Endothelial cell (in vitro differentiated cells): ENCODE data around the gene ANKDD1B. TPM values are rescaled to one million over a fixed set of nuclear protein-coding genes. Genes with fewer than 3 reads are reported as not detected.

Experiments used
- DNase-seq: peaks from one replicate; pipeline ENCODE4 v3.0.0; 2021; ENCODE audit warnings: low spot score
- H3K27ac Mint-ChIP-seq: one replicate; pipeline ENCODE4 v1.8.0; 2021; ENCODE audit warnings: mixed read lengths, inconsistent platforms; ENCODE audit not compliant: unreplicated experiment
- H3K27me3 Mint-ChIP-seq: one replicate; pipeline ENCODE4 v1.8.0; 2021; ENCODE audit warnings: mild to moderate bottlenecking, moderate library complexity, mixed read lengths, inconsistent platforms; ENCODE audit not compliant: unreplicated experiment
- H3K36me3 Mint-ChIP-seq: one replicate; pipeline ENCODE4 v1.8.0; 2021; ENCODE audit warnings: mild to moderate bottlenecking, low read depth, mixed read lengths, inconsistent platforms; ENCODE audit not compliant: unreplicated experiment
- H3K4me1 Mint-ChIP-seq: one replicate; pipeline ENCODE4 v1.8.0; 2021; ENCODE audit warnings: mild to moderate bottlenecking, mixed read lengths, inconsistent platforms; ENCODE audit not compliant: unreplicated experiment
- H3K4me3 Mint-ChIP-seq: one replicate; pipeline ENCODE4 v1.8.0; 2021; ENCODE audit warnings: mild to moderate bottlenecking, mixed read lengths, inconsistent platforms; ENCODE audit not compliant: unreplicated experiment
- H3K9me3 Mint-ChIP-seq: one replicate; pipeline ENCODE4 v1.8.0; 2021; ENCODE audit warnings: mixed read lengths, inconsistent platforms; ENCODE audit not compliant: unreplicated experiment
- total RNA-seq: library from RNA; stranded (reverse); fragmentation: NEBNext Ultra II Directional; extraction: Animal tissue kit (Norgen Biotek cat#: 25700); gene quantifications from one replicate; pipeline ENCODE4 v1.2.1, GENCODE V29; 2021; ENCODE audit not compliant: unreplicated experiment
- TF ChIP-seq, protein P1 (sequence below): fragments of 200-600 bp; sonication (generic); IDR thresholded peaks from one replicate; pipeline ENCODE4 v1.5.0; 2021; ENCODE audit warnings: antibody characterized with exemption; ENCODE audit not compliant: unreplicated experiment

Gene ANKDD1B
- total RNA-seq, 1 donor from 2014 or later = 0.31 TPM

- TF ChIP-seq, protein P1, sequence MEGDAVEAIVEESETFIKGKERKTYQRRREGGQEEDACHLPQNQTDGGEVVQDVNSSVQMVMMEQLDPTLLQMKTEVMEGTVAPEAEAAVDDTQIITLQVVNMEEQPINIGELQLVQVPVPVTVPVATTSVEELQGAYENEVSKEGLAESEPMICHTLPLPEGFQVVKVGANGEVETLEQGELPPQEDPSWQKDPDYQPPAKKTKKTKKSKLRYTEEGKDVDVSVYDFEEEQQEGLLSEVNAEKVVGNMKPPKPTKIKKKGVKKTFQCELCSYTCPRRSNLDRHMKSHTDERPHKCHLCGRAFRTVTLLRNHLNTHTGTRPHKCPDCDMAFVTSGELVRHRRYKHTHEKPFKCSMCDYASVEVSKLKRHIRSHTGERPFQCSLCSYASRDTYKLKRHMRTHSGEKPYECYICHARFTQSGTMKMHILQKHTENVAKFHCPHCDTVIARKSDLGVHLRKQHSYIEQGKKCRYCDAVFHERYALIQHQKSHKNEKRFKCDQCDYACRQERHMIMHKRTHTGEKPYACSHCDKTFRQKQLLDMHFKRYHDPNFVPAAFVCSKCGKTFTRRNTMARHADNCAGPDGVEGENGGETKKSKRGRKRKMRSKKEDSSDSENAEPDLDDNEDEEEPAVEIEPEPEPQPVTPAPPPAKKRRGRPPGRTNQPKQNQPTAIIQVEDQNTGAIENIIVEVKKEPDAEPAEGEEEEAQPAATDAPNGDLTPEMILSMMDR = no peak
- H3K36me3 Mint-ChIP-seq = no peaks in the 10 kb centered on the region
- no peaks in the 10 kb centered on the region for H3K9me3 Mint-ChIP-seq
- DNase-seq = no peak
- no peak overlapping the region for H3K4me3 Mint-ChIP-seq
- no peaks in the 10 kb centered on the region for H3K27me3 Mint-ChIP-seq
- H3K27ac Mint-ChIP-seq = no peak overlapping the region
- no peaks in the 10 kb centered on the region for H3K4me1 Mint-ChIP-seq
These were observed 66.4 kb downstream of the ANKDD1B start for GRCh38 chr5:75677607-75678006.

DNA sequence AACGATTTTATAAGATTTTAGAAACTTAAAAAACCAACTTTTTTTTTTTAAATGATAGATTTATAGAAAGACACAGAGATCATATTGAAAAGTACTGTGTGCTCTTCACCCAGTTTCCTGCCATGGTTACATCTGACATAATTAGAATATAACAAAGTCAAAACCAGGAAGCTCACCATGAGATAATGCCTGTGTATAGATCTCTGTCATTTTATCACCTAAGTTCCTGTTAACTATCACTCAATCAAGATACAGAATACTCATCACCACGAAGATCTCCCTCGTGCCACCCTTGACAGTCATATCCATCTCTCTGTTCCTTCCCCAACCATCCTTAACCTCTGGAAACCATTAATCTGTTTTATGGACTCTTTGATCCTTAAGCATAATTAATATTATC, 66.9 kb downstream of the ANKDD1B start:
- H3K36me3 Mint-ChIP-seq = no peaks in the 10 kb centered on the region
- H3K4me1 Mint-ChIP-seq = no peaks in the 10 kb centered on the region
- H3K27me3 Mint-ChIP-seq = no peaks in the 10 kb centered on the region
- no peak for DNase-seq
- no peak overlapping the region for H3K27ac Mint-ChIP-seq
- TF ChIP-seq, protein P1 = no peak
- H3K9me3 Mint-ChIP-seq = no peaks in the 10 kb centered on the region
- H3K4me3 Mint-ChIP-seq = no peak overlapping the region

- no peaks in the 10 kb centered on the region for H3K27me3 Mint-ChIP-seq
- no peaks in the 10 kb centered on the region for H3K4me1 Mint-ChIP-seq
- no peaks in the 10 kb centered on the region for H3K9me3 Mint-ChIP-seq
- DNase-seq = no peak
- TF ChIP-seq, protein P1 = peak; percentile 86
- H3K4me3 Mint-ChIP-seq = no peak overlapping the region
- no peak overlapping the region for H3K27ac Mint-ChIP-seq
- H3K36me3 Mint-ChIP-seq = no peaks in the 10 kb centered on the region
These were observed 70.0 kb downstream of the ANKDD1B start for GRCh38 chr5:75681125-75681830.

- DNase-seq = no peak
- Mint-ChIP-seq H3K4me1 (no peaks in the 10 kb centered on the region), H3K27ac (no peak overlapping the region), H3K4me3 (no peak overlapping the region), H3K27me3 (no peaks in the 10 kb centered on the region), H3K9me3 (no peaks in the 10 kb centered on the region), H3K36me3 (no peaks in the 10 kb centered on the region)
- TF ChIP-seq, protein P1 = no peak
These were observed 73.9 kb downstream of the ANKDD1B start for GRCh38 chr5:75685141-75685540.

DNA sequence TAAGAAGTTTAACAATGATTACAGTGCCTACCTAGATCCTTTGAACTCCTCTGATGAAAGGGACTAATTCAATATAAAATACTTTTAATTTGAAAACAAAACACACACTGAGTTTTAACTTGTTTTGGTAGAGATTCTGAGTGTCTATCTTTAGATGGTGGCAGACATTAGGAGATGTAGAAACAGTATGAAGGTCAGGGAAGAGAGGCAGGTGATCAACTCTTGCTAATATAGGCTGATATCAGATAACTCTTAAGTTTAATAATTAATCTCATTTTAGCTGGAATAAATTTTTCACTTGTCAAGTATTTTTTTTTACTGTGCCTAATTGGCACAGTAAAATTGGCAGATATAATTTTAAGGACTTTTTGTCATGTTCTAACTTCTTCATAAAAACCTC, 75.2 kb downstream of the ANKDD1B start:
- TF ChIP-seq, protein P1 = no peak
- Mint-ChIP-seq H3K9me3 (no peaks in the 10 kb centered on the region), H3K27me3 (no peaks in the 10 kb centered on the region), H3K36me3 (no peaks in the 10 kb centered on the region), H3K4me1 (no peaks in the 10 kb centered on the region), H3K4me3 (no peak overlapping the region), H3K27ac (no peak overlapping the region)
- no peak for DNase-seq
